GM11168 (cell line): ENCODE results near the gene GARNL3.

Experiments
- in situ Hi-C: fragments of 300-500 bp; cut with MboI; formaldehyde crosslinking; loops from one replicate; pipeline ENCODE4 v1.12.0; 2022; ENCODE audit warnings: low sequenced_read_pairs; ENCODE audit not compliant: unreplicated experiment

The GARNL3 gene

DNA sequence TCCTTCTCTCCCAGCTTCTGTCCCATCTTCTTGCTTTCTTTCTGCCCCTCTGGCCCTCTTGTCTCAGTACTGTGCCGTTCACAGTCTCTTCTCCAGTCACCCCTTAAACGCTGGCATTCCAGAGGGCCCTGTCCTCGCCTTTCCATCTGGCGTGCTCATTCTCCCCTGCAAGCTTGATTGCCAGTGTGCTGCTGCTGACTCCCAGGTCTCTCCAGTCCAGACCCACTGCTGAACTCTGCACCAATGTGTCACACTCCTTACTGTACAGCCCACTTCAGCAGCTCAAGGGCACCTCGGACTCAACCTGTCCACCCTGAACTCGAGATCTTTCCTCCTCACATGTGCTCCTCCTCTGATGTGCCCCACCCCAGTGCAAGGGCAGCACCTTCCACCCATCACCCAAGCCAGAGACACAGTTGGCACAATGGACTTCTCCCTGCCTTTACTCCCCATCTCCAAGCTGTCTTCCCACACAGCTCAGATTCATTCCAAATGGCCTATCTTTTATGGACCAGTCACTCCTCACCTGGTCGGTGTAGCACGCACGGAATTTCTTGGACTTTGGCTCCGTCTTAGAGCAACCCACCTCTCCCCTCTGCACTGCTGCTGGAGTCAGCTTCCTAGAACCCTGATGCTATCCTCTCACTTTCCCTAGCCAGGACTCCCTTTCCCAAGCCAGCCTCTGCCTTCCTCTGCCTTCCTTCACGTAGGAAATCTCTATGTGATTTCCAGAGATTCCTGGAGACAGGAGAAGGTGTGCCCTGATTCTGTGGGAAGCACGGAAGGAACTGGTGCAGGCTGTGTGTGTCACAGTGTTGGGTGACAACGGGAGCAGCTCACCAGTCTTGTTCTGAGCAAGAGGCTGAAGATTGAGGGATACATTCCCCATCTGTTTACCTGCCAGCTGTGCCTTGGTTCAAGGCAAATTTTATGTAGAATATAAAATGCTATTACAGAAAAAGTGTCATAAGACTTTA is 106.4 kb downstream of the GARNL3 start:
- in situ Hi-C loops = no loop called here

DNA sequence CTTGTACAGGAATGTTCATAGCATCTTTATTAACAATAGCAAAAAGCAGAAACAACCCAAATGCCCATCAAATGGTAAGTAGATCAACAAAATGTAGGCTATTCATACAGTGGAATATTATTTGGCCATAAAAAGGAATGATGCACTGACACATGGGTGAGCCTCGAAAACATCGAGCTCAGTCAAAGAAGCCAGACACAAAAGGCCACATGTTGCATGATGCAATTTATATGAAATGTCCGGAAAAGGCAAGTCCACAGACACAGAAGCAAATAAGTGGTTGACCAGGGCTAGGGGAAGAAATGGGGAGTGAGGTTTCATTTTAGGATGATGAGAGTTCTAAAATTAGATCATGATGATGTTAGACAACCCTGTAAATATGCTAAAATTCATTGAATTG is 115.9 kb downstream of the GARNL3 start:
- in situ Hi-C loops = loop anchor here (25.0 kb wide), 1 partner anchor 443 kb away; no protein-coding TSS in a partner anchor

DNA sequence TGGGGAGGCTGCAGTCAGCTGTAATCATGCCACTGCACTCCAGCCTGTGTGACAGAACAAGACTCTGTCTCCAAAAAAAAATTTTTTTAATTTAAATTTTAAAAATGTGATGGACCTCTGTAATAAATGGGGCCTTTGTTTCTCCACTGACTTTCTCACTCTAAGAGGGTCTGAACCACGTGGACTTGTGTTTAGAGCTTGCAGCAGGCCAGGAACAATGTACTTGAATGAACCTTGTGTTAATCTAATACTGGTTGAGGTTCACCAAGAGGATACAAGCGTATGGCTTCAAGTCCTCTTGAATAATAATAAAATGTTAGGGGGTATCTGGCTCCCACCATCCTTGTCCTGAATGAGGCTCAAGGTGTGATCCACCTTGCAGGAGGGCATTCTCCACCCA is 118.0 kb downstream of the GARNL3 start:
- in situ Hi-C loops = loop anchor here (25.0 kb wide), 1 partner anchor 445 kb away; no protein-coding TSS in a partner anchor

DNA sequence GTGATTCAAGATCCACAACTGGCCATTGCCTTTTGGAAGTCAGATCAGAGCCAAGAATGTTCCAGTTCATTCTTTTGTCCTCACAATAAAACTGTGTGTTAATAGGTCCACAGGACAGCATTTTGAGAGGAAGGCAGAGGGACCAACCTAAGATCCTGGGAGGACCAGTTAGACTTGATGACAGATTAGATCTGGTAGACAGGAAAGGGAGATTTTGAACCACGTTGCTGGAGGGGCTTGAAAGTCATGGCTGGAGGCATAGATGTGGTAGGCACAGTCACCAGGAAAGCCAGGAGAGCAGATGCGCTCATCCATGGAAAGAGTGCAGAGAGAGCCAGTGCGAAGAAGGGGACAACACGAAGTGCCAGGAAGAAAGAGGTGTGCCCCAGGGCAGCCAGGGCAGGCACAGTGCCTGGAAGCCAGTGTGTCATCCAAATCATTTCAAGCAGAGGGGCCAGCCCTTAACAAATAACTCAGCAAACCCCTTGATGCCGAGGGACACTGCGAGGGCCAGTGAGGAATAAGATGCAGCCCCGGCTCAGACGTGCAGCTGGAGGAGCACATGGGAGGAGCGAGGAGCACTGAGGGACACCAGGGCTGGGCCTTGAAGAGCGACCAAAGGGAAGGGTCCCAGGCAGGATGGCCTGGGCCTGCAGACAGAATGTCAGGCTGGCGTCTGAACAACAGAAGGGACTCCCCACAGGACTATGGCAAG is 119.6 kb downstream of the GARNL3 start:
- in situ Hi-C loops = loop anchor here (25.0 kb wide), 1 partner anchor 447 kb away; no protein-coding TSS in a partner anchor

DNA sequence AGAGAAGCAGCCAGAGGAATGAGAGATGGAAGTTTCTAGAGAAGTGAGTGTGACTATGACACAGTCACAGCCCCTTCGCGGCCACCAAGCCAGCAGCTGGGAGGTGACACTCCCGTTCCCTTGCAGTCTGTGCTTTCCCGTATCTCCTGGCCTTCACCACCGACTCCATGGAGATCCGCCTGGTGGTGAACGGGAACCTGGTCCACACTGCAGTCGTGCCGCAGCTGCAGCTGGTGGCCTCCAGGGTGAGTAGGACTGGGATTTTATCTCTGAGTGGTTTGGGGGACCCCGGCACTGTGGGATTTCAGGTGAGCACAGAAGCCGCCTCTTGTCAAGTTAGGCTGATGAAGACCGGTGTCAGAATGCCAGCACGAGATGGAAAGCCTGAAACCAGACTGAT is 120.3 kb downstream of the GARNL3 start:
- in situ Hi-C loops = loop anchor here (25.0 kb wide), 1 partner anchor 448 kb away; no protein-coding TSS in a partner anchor

DNA sequence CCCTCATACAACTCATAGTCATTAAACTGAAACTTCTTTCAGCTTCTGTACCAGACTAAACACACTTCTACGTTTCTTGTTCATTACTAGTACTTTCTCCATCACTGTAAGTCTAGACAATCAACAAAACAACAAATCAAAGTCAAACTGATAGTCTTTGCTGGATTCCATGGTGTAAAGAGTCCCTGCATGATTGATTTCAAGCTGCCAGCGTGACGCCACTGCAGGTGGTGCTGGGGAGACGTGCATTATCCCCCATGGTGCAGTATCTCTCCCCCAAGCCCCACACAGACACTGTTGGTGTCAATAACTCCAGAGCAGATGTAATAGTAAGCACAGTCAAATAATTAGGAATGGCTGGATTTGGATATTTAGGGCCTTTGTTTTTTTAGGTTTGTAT is 121.7 kb downstream of the GARNL3 start:
- in situ Hi-C loops = loop anchor here (25.0 kb wide), 1 partner anchor 449 kb away; no protein-coding TSS in a partner anchor

DNA sequence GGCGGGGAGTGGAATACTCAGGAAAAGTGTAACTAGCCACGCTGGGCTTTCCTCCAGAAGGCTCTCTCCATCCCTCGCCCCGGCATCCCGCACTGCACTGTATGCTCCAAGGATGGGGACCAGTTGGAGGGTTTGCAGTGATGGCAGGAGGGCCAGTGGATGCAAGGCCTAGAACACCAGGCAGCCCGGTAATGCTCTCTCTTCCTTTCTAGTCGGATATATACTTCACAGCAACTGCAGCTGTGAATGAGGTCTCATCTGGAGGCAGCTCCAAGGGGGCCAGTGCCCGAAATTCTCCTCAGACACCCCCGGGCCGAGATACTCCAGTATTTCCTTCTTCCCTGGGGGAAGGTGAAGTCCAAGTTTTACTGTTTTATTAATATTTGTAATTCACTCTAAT is 122.4 kb downstream of the GARNL3 start:
- in situ Hi-C loops = loop anchor here (25.0 kb wide), 1 partner anchor 450 kb away; no protein-coding TSS in a partner anchor

DNA sequence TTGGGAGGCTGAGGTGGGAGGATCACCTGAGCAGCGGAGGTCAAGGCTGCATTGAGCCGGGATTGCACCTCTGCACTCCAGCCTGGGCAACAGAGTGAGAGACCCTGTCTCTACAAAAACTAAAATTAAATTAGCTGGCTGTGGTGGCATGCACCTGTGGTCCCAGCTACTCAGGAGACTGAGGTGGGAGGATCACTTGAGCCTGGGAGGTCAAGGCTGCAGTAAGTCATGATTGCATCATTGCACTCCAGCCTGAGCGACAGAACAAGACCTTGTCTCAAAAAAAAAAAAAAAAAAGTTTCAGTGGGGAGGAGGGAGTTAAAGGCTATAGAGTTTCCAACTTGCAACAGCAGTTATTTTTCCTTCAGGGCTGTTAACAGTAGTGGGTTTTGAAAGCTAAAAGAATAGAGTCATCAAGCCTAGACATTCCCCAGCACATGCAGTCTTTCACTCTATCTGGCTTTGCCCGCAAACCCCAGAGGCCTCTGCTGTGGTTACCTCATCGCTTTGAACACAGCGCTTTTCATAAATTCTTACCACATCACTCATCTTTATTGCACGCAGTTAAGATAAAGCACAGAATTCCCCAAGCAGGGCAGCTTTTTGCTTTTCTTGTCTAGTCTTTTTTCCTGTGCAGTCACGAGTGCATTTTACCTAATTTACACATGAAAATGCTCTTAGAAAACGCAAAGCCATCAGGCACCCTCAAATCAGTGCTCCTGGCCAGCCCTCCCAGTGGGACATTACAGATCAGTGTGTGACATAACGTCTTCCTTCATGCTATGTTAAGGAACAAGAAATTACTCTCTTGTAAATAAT is 123.7 kb downstream of the GARNL3 start:
- in situ Hi-C loops = loop anchor here (25.0 kb wide), 1 partner anchor 451 kb away; no protein-coding TSS in a partner anchor

DNA sequence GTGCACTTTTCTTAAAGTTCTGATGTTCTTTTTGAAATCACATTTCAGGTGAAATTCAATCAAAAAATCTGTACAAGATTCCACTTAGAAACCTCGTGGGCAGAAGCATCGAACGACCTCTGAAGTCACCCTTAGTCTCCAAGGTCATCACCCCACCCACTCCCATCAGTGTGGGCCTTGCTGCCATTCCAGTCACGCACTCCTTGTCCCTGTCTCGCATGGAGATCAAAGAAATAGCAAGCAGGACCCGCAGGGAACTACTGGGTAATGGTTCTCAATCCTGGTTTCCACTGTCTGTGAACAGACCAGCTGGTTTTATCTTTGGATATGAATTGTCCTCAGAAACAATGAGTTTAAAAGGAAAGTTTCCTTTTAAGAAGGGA is 124.3 kb downstream of the GARNL3 start:
- in situ Hi-C loops = loop anchor here (25.0 kb wide), 1 partner anchor 452 kb away; no protein-coding TSS in a partner anchor

DNA sequence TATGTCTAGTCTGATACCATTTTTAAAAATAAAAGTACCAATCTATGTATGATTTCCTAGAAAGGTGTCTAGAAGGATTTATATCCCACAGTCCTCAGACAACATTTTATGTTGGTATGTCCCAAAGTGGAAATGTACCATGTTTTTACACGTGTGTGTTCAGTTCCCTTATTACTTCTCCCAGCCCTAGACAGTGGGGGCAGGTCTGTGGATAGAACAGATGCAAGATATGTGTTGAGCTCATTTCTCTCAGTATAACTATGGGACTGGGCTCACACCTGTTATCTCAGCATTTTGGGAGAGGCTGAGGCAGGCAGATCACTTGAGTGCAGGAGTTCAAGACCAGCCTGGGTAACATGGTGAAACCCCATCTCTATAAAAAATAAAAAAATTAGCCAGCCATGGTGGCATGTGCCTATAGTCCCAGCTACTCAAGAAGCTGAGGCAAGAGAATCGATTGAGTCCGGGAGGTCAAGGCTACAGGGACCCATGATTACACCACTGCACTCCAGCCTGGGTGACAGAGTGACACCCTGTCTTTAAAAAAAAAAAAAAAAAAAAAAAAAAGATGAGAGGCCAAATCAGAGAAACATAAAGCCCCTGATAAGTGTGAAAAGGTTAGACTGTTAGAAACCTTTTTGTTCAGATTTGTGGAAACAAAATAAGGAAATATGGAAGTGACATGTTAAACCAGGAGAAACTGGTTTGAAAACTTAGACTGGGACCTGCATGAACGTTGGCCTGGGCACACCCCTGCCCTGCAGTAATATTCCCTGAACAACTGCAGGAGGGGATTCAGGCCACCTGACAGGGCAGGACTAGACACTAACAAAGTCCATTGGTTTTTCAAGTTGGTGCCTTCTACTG is 125.0 kb downstream of the GARNL3 start:
- in situ Hi-C loops = loop anchor here (25.0 kb wide), 1 partner anchor 452 kb away; no protein-coding TSS in a partner anchor

DNA sequence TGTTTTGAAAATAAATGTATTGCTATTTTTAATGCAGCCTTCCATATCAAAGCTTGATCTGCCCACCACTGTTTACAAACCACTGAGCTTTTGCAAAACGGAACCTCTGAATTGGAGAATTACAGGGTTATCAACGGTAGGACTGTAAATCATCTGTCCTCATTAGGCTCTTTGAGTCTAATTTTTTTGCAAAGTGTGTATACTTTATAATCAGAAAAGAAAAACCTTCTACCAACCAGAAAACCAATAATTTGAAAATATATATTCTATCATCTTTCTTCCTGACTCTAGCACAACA is 125.6 kb downstream of the GARNL3 start:
- in situ Hi-C loops = loop anchor here (25.0 kb wide), 1 partner anchor 453 kb away; no protein-coding TSS in a partner anchor

DNA sequence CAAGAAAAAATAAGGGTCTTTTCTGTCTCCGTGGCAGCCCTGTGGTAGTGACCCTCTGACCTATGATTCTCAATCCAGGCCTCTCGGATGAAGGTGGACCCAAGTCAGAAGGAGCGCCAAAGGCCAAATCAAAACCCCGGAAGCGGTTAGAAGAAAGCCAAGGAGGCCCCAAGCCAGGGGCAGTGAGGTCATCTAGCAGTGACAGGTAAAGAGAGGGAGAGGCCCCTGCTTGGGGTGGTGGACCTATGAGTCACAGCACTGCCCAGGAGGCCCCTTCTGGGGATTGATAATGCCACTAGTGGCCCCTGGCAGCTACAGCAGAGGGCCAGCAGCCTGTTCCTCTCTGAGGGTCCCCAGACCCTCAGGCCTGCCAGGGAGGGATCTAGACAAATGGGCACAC is 126.0 kb downstream of the GARNL3 start:
- in situ Hi-C loops = loop anchor here (25.0 kb wide), 1 partner anchor 453 kb away; no protein-coding TSS in a partner anchor

DNA sequence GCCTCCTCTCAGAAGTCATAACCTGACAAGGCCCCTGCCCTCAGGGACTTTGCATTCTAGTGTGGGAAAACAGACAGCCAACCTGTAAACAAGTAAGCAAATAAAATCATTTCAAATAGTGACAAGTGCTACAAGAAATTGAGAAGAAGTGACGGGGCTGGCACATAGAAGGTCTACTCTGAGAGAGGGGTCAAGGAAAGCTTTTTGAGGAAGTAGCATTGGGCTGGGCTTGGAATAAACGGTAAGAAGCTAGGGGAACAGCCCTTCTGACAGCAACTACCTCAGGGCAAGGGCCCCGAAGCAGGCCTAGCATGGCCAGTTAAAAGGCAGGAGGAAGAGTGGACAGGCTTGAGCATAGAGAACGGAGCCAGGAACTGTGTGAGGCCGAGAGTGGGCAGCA is 127.6 kb downstream of the GARNL3 start:
- in situ Hi-C loops = loop anchor here (25.0 kb wide), 1 partner anchor 455 kb away; no protein-coding TSS in a partner anchor

DNA sequence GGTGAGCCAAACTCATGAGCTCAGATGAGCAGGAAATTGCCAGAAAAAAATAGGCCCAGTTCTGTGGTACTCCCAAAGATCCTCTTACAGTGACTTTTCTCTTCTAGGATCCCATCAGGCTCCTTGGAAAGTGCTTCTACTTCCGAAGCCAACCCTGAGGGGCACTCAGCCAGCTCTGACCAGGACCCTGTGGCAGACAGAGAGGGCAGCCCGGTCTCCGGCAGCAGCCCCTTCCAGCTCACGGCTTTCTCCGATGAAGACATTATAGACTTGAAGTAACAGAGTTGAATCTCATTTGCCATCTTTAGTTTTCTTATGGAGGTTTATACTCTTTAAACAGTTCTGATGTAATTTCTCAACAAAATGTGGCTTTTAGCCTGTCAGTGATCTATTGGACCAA is 128.4 kb downstream of the GARNL3 start:
- in situ Hi-C loops = loop anchor here (25.0 kb wide), 1 partner anchor 456 kb away; no protein-coding TSS in a partner anchor

DNA sequence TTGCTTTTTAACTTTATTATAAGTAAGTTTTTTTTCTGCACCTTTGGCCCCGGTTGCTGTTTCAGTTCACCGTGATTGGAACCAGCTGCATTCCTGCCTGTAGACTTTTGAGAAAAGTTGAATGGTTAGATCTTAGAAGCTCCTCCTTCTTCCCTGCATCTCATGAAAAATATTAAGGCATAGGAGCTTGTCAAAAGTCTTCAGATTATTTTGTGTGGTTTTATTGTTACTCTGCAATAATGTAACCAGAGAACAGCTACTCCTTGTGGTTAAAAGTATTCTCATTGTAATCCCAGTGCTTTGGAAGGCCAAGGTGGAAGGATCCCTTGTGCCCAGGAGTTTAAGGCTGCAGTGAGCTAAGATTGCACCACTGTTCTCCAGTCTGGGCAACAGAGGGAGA is 129.1 kb downstream of the GARNL3 start:
- in situ Hi-C loops = loop anchor here (25.0 kb wide), 1 partner anchor 456 kb away; no protein-coding TSS in a partner anchor

DNA sequence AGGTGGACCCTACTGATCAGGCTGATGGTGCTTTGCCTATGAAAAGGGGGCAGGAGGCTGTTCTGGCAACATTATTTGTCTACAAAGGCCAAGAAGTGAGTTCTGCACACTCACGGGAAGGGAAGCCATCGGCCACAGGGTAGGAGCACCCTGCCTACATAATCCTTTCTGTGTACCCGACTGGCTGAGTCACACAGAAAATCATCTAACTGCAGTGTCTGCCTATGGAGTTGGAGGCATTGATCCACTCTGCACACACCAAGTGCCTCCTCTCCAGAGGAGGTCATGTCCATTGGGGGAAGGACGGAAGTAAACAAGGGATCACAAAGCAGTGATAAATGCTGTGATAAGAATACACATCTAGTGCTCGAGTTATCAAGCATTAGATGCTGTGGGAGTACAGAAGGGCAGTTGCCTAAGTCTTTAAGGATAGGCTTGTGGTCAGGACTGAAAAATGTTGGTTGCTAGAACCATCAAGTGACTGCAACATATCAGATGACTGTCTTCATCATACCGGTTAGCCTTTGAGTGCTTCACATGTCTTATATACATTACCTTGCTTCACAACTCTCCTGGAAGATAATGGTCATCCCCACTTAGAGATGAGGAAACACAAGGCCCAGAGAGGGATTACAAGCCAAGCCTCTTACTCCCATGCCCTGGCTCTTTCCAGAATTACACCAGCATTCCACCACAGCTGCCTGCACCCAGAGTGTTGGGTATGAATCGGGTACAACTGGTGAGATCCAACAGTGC is 131.1 kb downstream of the GARNL3 start:
- in situ Hi-C loops = loop anchor here (5.0 to 25.0 kb wide), 2 partner anchors 183 to 458 kb away; no protein-coding TSS in a partner anchor

DNA sequence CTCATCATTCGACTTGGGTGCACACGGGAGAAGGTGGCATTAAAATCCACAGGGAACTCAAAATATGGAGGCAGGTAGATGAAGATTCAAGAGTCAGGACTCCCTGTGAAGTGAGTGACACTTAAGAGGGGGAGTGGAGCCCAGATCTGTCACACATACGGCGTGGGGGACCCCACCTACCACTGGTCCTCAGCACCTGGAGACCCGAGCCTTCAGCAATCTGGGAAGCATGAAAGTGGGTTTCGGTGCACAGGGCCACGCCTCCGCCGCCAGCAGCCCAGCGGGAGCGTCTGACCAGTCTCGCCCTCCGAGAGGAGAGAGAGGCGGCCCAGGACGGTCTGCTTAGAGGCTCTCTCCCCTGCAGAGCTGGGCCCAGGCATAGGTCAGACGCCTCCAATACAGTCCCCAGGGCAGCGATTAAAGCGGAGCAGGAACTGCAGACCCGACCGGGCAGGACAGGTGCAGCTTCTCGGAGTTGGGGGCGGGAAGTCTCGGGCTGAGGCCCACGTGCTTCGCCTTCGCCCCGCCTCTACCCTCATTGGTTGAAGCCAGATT is 131.8 kb downstream of the GARNL3 start:
- in situ Hi-C loops = loop anchor here (5.0 to 25.0 kb wide), 2 partner anchors 184 to 459 kb away; no protein-coding TSS in a partner anchor
